NCI-H1105 treated with DMSO at 0.1 percent for 48 hours (cell line): Measurements from ENCODE around the gene KIF13A.
"Not testable (repeated sequence)": the region's sequence is repeated elsewhere in the genome, so short reads cannot be mapped to it uniquely, and the experiment has no call there.

Experiments used
- DNase-seq: peaks from one replicate; lab custom pipeline; 2025; lab: John Stamatoyannopoulos, UW

KIF13A gene

GRCh38 chr6:17987447-17987696 lies at the start of gene KIF13A:
KIF13A (minus strand) TSS chr6:17987635; CDS start chr6:17987463, 172 bp downstream.
- peak; percentile 18 for DNase-seq

- no peak for DNase-seq
Measured at GRCh38 chr6:18036781-18037180, 49.3 kb upstream of the KIF13A start.

- no peak for DNase-seq
Measured at GRCh38 chr6:18035330-18035854, 48.0 kb upstream of the KIF13A start.

- DNase-seq = no peak
Measured at GRCh38 chr6:18034798-18035202, 47.4 kb upstream of the KIF13A start.

GRCh38 chr6:18031680-18032256 lies 44.3 kb upstream of the KIF13A start:
- no peak for DNase-seq

GRCh38 chr6:18031189-18031588 lies 43.8 kb upstream of the KIF13A start:
- no peak for DNase-seq

- DNase-seq = no peak
Measured at GRCh38 chr6:18028332-18028731, 40.9 kb upstream of the KIF13A start.

- no peak for DNase-seq
Measured at GRCh38 chr6:18025596-18025995, 38.2 kb upstream of the KIF13A start.

GRCh38 chr6:18024876-18025275 lies 37.4 kb upstream of the KIF13A start:
- DNase-seq = no peak

GRCh38 chr6:18023891-18024290 lies 36.5 kb upstream of the KIF13A start:
- DNase-seq = no peak

GRCh38 chr6:18022398-18023231 lies 35.2 kb upstream of the KIF13A start:
- DNase-seq = no peak

GRCh38 chr6:18021166-18021850 lies 33.9 kb upstream of the KIF13A start:
- no peak for DNase-seq

GRCh38 chr6:18020545-18020944 lies 33.1 kb upstream of the KIF13A start:
- not testable (repeated sequence) for DNase-seq

- no peak for DNase-seq
Measured at GRCh38 chr6:18019539-18020534, 32.4 kb upstream of the KIF13A start.

GRCh38 chr6:18019133-18019532 lies 31.7 kb upstream of the KIF13A start:
- not testable (repeated sequence) for DNase-seq

GRCh38 chr6:18016698-18017097 lies 29.3 kb upstream of the KIF13A start:
- DNase-seq = no peak

- no peak for DNase-seq
Measured at GRCh38 chr6:18016133-18016532, 28.7 kb upstream of the KIF13A start.

- no peak for DNase-seq
Measured at GRCh38 chr6:18011287-18011686, 23.9 kb upstream of the KIF13A start.

- DNase-seq = not testable (repeated sequence)
Measured at GRCh38 chr6:18010540-18010939, 23.1 kb upstream of the KIF13A start.

GRCh38 chr6:18004256-18004985 lies 17.0 kb upstream of the KIF13A start:
- no peak for DNase-seq

GRCh38 chr6:17999425-17999824 lies 12.0 kb upstream of the KIF13A start:
- no peak for DNase-seq
